RPMI8226 (cell line): Measurements from ENCODE around the gene RAD51AP2.
A peak's percentile ranks its signal among the peaks of the same experiment; 100 is the strongest.
"Not testable (repeated sequence)": the region's sequence is repeated elsewhere in the genome, so short reads cannot be mapped to it uniquely, and the experiment has no call there.

Experiments used
- DNase-seq: peaks from one replicate; pipeline ENCODE4 v3.0.0-alpha.2; 2015

Gene RAD51AP2

DNA sequence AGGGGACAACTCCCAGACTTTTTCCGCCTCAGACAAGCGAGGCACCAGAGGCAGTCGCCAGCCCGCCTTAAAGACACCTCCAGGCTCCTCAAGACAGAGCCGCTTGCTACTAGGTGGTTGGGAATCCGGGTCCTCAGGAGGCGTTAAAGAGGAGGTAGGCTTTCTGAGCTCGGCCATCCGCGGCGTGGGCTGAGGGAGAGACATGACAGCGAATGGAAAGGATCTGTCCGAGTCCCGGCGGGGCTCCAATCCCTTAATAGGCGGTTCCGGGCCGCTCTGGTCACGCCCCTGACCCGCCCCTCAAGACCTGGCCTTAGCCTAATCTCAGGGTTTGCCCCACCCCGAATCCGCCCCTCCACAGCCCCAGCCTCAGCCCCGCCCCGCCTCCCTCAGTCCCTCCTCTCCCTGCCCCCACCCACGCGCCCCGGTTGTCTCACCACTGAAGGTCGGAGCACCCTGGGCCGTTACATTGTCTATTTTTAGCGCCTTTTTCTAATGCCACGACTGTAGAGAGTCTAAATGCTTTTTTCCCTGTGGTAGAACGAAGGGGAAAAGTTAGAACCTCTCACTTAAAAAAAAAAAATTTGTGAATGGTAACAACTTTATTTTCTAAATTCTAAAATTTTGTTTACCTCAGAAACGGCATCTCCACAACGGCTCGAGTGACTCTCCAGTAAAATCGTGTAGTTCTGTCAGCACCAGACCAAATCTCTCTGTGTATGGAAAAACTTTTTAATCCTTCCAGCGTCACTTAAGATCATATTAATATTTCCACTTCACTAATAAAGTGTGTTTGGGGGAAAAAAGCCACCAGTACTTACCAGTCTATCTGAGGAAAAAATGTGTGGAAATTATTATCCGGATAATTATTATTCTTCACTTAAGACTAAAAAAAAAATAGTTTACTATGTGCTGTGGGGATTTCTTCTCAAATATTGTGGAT is at the start of gene RAD51AP2:
RAD51AP2 (minus strand) TSS at position 229 of the 943 bp plus-strand sequence; CDS start at position 204, 25 bp downstream.
- DNase-seq: peak; percentile 60

DNA sequence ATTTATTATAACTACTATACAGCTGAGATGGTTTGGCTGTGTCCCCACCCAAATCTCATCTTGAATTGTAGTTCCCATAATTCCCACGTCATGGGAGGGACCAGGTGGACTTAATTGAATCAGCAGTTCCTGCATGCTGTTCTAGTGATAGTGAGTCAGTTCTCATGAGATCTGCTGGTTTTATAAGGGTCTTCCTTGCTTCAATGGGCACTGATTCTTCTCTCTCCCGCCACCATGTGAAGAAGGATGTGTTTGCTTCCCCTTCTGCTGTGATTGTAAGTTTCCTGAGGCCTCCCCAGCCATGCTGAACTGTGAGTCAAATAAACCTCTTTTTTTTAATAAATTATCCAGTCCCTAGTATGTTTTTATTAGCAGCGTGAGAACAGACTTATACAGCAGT is 47.5 kb upstream of the RAD51AP2 start:
- DNase-seq: not testable (repeated sequence)

DNA sequence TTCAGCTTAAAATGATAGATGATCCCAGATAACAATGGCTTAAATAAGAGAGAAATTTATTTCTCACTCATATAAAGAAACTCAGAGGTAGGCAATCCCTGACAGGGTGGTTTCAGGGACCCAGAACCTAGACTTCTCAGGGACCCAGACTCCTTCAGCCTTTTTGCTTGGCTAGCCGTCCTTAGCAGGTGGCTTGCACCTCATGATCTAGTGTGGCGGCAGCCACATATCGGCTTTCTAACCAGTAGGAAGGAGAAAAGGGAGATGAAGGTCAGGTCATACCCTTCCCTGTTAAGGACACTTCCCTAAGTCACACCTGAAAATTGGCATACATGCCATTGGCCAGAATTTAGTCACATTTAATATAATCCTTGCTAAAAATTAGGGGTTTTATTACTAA is 40.6 kb upstream of the RAD51AP2 start:
- no peak for DNase-seq

DNA sequence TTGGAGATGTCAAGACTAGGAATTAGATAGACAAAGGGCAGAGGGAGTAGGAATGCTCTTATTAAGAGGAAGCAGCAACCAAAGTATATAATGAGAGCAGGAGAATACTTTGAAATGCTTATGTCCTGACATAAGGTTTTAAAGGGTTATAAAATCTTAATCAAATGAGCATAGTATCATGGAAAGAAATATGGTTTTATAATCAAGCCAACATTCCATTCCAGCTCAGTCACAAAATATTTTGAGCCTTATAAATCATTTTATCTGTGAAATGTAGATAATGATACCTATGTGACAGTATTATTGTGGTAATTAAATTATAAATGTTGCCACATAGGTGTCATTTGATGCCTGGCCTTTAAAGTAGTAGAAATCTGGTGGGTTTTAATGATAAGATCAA is 39.8 kb upstream of the RAD51AP2 start:
- DNase-seq: no peak

DNA sequence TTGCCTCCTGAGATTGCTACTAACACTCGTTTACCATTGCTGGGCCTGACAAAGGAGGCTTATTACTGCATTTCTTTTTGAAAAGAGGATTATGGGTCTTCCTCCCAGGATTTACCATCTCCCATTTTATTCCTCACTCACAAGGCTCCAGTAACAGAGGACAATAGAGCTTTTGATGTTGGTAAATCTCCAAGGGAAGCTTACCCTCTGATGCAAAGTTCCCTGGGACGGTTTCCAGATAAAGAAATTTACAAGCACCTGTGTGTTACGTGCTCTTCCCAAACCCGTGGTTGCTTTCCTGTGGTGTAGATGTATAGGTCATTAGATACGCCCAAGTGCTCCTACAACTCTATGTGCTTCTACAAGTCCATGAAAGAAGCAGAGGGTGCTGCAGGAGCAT is 39.4 kb upstream of the RAD51AP2 start:
- no peak for DNase-seq

DNA sequence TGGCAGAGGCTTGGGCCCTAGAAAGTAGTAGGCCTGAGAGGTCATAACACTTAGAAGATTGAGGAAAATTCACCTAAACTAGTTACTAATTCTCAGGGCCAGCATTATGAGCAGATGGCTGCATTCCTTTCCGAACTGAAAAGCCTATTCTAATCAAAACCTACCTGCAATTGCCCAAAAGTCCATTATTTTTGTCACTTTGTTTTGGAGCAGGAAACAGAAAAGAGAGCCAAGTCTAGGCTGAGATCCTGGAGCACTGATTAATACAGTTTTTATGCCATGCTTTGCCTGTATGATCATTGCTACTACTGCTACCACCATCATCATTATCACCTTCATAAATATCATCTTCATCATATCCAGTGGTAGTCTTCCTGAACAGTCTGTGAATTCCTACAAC is 36.9 kb upstream of the RAD51AP2 start:
- no peak for DNase-seq

DNA sequence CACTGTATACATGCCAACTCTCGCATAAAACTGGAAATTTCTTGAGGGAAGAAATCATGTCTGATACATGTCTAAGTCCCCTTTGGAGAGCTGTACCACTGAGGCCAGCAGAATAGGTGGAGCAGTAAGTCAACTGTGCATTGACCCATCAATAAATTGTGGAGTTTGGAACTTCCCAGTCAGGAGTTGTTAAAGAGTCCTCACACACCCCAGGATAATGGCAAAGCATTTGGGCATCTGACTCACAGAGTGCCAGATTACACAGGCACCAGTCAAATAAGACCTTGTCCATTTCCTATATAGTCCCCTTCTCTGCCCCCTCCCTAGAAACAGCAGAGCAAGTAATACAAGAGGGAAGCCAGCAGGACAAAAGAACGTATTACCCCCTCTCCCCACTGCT is 32.7 kb upstream of the RAD51AP2 start:
- no peak for DNase-seq

DNA sequence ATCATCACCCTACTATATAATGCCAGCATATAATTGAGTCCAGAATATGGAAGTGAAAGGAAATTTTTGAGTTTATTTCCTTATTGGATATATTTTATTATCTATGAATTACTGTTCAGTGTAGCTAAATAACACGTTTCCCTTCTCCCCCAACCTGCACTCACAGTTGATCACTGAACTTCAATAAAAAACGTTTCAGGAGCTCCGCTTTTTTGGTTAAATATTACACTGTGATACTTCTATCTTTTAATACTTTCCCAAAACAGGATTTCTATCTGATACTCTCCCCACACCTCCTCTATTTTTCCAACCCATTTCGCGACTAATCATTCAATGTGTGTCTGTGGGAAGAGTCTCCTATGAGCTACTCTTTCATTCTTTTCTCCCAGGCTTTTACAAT is 29.5 kb upstream of the RAD51AP2 start:
- DNase-seq: no peak

DNA sequence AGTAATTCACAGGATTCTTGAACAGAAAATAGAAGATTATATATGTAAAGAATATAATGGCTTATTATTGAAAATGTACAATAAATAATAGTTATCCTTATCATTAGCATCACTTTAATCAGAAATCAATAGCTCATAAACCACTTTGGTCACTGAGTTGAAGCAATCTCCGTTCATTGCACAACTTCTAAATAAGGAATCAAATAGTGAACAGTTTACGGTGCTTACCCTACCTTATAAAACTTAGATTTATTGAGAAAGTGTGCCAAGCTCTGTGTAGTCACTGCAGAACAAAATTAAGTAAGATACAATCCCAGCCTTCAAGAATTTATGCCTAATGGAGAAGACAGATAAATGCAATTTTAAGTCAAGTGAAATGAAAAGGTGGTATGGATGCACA is 29.0 kb upstream of the RAD51AP2 start:
- DNase-seq: no peak

DNA sequence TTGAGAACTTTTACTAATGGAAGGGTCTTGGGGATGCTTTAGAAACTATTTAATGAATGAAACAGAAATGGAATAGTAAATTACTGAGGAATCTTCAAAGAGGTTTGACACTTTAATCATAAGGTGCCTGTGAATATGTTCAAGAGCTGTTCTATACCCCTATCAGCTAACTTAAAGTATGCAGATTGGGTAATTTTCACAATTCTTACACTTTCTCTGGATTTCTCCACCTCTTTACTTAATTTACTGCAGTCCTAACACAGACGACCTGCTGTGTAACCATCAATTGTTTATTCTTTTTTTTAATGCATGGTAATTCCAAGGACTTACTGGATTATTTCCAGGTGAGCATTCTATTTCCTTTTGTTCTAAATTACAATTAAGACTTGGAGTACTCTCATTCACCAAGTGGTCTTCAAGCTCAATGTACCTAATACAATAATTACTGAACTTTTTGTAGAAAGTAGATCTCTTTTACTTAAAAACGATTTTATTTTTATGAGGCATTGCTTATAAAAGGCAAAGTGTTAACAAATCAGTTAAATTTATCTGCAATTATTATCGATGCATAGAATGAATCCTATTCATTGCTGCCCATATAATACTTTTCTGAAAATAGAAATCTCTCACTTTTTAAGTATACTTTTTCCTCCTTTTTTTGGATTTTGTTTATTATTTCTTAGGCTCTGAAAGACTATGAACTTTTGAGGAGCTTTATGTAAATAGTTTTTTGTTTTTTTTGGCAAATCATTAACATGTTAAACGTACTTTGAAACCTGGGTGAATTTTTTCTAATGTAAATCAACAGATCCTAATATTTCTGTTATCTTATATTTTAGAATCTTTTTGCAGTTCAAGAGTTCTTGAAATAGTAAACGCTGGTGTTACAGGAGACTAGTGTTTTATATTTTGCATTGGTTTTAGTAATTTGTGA is 27.7 kb upstream of the RAD51AP2 start:
- DNase-seq: no peak

DNA sequence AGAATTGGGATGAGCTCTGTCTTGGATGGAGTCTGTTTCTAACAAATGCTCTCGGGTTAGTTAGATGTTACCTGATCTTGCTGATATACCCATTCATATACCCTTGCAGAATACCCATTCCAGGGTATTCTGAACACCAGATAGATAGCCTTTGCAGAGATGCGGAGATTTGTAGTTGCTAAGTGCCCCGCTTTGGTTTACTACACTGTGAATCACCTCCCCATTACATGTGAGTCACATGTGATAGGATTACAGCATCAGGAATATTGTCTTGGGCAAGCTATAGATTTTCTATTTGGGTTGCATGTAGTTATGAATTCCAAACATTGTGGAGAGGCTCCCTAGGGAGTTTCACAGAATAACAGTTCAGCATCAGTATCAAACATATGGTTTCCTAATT is 26.0 kb upstream of the RAD51AP2 start:
- no peak for DNase-seq

DNA sequence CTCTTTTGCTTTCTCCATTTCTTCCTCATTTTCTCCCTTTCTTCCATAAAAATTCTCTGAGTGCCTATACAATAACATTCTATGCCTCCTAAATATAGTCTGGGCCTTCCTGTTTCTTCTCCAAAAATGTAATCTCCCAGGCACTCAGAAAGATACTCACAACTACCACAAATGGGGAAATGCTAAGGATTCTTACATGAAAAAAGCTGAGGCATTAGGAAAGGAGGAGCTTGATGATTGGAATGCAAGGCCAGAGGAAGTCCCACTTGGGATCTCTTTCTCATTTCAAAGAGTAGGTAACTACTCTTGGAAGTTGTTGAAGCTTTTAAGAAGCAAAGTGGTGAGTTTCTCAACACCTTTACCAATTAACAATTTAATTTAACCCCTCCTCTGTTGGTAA is 25.6 kb upstream of the RAD51AP2 start:
- DNase-seq: no peak

DNA sequence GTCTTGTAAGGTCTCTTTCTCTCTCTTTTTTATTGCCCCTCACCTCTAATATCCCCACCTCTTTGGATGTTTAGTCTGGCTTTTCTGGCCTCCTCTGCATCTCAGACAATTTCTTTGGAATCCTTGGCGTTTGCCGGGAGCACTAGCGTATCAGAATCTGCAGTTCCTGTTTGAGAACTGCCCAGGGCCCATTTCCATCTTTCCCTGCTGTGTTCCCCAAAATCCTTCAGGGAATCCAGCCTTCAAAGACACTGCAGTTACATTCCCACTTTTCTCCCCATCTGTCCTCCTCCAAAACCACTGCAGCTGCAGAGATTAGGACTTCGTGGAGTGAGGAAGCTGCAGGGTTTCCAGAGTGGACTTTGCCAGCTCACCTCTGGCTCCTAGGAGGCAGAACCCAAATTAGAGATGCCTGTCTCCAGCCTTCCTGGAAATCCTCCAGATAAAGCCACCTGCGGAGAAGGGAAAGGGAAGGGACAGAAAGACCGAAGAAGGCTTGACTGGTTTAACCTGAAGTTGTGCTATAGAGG is 25.0 kb upstream of the RAD51AP2 start:
- no peak for DNase-seq

DNA sequence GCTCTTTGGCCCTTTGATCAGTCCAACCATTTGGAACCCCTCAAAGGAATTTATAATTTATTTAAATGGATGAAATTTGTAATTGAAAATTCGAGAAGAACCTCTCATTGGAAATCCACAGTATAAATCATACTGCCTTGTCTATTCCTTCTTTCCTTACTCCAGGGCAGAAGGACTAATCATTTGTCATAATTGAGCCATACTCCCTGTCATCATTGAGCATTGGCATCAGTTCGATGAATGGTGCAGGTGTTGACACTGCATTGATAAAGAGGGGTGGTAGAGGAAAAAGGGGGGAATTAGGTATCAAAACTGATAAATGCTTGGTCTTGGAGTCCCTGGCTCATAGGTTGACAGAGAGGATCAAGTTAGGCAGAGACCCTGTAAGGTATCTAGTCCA is 24.2 kb upstream of the RAD51AP2 start:
- no peak for DNase-seq

DNA sequence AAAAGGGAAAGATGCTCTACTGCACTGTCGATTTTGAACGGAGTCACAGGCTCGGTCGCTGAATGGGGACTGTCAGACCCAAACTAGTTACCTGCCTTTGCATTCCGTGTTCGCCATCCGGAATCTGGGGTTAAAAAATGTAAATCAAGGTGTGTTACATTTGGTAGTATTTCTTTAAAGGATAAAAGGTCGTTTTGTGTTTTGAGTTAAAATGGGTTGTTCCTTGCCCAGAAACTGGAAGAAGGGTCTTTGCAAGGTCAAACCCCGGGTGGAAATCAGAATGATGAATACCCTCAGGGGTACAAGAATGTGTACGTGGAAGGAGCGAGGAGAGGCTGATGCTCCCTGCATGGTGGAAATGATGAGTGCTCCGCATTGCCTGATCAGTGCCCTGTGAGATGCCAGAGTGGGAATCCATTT is 23.3 kb upstream of the RAD51AP2 start:
- no peak for DNase-seq

DNA sequence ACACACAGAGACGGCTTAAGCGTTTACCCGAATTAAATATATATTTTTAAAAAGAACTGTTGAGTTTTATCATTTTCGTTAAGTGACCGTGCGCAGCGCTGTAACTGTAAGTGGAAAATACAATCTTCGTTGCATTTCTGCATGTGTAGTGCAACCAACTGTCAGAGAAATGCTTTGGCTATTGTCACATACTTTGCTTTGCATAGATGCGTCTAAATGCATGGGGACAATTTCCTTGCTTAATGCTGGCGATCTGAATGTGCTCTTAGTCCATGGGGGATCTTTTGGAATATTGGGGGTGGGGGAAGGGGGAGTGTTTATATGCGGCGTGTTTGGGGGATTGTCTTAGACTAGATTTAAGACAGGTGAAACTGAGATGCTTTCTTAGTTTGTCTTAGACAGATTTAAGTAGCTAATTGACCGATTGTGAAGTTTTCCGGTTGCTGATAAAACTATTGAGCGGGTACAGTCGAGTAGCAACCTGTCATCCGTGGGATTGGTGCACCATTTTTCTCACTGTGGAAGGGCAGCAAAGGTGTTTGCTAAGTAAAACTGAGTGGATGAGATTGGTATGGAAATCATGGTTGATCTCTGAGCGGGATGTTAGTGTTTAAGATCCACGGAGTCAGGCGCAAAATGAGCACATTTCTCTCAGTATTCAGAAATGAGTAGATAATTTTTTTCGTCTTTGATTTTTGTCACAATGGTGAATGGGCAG is 22.7 kb upstream of the RAD51AP2 start:
- no peak for DNase-seq

DNA sequence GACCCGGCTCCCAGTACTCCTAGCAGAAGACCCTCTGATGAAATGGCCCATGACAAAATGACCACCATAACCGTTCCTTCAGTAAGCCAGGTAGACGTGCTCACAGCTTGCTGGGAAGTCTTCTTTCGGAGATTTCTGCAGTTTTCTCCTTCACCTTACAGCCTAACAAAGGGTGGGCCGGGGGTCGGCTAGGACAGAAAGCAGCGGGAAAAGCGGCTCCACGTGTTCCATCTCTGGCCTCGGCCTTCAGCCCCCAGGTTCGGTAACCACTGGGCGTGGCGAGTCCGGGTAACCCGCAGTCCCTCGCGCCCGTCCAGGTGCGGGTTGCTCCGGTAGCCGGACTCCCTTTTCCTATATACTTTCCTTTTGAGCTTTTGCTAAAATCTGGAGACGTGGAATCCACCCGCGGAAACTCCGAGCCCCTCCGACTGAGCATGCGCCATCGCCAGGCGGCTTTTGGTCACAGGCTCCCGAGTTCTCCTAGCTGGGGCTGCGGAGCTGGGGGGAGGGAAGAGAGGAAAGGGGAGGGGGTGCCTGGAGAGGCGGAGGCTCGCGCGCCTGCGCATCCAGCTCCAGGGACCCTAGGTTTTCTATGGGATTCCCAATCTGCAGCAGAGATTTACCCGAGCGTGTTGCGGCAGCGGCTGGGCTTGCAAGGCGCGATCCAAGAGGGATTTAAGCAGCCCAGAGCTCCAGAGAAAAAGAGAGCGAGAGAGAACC is 22.0 kb upstream of the RAD51AP2 start, which contains the start of gene VSNL1:
VSNL1 (plus strand) TSS at position 604 of the 720 bp plus-strand sequence. CDS start 51,379 bp downstream, outside the sequence.
- DNase-seq: no peak

DNA sequence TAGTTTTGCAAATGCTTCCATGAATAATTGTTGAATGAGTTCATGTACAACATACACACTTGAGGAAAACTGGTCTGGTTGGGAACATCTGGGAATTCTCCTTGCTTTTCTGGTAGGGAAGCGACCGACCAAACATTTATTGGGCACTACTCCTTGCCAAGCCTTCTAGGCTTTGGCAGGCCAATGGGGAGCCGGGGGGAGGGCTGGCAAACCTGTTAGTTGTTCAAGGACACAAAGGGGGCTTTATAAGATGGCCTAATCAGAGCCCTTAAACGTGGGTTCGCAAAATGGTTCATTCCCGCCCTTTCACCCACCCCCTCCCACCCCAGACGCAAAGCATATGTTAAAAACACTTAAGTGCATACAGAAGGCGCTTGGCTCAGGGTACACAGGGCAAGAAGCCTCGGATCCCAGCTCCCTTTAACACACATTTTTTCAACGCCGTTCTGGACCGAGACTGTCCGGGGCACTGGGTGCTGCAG is 21.4 kb upstream of the RAD51AP2 start:
- no peak for DNase-seq

DNA sequence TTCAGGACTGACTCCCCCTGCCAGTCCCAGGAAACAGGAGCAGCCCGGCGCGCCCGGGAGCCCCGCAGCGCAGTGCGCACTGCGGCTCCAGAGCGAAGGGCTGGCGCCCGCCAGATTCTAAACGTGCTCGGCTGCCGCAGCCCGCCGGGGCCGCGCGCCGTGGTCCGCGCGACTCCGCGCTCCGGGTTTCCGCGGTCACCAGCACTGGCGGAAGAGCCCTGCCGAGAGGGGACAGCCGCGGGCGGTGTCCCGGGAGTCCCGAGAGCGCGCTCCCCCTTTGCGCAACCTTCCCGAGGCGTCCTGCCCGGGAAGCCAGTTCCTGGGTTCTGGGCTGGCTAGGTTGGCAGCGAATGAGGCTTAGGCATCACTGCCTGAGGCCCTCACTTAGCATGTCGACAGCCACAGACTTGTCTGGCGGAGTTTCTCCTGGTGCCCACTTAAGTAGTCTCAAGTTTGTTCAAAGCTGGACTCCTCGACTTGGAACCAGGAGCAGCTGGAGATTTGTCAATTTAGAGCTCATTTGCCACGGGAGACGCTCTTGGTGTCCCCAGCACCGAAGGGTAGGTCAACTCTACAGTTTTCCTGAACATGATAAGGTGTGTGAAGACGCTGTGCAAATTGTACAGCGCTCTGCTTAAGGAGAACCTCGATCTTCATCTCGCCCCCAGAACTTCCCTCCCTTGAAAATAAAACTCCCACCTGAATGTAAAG is 20.8 kb upstream of the RAD51AP2 start:
- DNase-seq: peak; percentile 22

DNA sequence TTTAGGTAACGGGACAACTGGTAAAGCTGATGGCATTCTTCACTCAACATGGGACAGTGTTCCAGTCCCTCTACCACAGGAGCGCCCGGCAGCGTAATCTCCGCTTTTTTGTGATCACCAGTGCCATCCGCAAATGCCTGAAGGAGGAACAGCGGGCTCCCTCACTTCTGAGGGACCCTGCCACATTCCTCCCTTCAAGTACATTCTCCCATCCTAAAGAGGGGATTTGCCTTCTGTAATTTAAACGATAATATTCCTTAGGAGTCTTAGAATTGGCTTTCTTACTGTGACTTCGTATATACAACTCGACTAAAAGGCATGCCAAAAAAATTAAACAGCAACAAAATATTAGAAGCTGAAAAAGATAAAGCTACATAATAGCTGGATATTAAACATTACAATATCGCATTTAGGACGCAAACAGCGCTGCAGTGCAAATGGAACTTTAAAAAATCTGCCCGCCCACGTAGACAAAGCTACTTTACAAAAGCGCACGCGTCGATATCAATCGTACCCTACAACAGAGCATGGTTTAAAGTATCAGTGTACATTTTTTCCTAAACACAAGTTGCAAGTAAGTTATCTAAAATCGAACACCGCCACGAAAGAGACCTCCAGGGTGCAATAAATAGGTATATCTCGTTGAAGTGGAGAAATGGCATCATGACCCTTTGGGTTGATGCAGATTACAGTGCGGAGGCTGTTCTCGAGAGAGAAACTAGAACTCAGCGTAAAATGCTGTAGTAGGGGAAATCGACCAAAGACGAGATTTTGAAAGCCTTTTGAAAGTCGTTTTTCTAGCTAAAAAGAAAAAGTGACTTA is 20.0 kb upstream of the RAD51AP2 start:
- no peak for DNase-seq
